ENCODE data around the gene ADCYAP1R1.

ADCYAP1R1 gene

DNA sequence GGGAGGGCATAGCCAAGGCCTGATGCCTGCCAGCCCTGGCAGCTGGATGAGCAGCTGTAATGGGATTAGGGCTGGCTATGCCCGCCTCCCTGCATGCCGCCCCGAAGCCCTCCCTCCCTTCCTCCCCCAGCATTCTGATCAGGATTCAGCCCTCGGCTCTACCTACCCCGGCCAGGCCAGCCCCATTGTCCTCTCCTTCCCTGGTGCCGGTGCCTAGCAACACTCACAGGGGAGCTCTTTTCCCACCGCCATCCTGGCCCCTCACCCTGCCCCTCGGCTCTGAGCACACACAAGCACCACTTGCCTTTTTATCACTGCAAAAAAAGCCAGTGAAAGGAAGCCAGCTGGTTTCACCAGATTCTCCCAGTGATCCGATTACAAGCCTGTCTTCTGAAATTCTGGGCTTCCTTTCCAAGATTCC, 9.0 kb upstream of the ADCYAP1R1 start:
- DNase-seq (ENCODE audit: low read depth in 2 of 2): no peak

DNA sequence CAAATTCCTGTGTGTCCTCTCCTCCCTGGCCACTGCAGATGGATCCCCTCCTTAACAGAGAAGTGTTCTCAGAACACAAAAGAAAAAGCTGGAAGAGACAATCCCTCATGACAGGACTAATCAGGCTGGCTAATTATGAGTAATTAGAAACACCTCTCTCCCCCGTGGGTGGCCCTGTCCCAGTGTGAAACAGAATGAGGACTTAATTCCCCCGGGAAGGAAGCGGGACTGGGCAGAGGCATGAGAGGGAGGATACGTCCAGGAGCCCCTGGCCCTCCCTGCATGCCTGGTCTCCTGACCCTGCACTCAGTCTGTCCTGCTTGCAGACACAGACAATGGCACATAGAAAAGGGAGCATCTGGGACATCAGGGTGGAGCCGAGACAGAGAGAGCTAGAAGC, 7.6 kb upstream of the ADCYAP1R1 start:
- DNase-seq (ENCODE audit: low read depth in 2 of 2): no peak

DNA sequence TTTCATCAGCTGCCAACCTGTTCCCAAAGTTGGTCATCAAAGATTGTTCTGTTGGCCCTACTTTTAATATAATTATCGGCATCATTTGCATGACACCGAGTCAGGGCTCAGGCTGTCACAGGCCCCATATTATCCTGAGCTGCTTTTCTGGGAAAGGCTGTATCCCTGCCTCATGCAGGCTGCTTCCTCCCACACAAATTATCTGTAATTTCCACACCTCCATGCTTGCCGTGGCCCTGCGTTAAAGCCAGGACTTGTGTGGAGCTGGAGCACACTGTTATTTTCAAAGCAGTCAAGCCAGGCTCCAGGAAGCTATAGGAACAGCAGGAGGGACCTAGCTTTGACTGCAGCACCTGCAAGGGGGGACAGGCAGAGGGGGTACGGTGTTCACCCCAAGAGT, 5.4 kb upstream of the ADCYAP1R1 start:
- DNase-seq (ENCODE audit: low read depth in 2 of 2): no peak

DNA sequence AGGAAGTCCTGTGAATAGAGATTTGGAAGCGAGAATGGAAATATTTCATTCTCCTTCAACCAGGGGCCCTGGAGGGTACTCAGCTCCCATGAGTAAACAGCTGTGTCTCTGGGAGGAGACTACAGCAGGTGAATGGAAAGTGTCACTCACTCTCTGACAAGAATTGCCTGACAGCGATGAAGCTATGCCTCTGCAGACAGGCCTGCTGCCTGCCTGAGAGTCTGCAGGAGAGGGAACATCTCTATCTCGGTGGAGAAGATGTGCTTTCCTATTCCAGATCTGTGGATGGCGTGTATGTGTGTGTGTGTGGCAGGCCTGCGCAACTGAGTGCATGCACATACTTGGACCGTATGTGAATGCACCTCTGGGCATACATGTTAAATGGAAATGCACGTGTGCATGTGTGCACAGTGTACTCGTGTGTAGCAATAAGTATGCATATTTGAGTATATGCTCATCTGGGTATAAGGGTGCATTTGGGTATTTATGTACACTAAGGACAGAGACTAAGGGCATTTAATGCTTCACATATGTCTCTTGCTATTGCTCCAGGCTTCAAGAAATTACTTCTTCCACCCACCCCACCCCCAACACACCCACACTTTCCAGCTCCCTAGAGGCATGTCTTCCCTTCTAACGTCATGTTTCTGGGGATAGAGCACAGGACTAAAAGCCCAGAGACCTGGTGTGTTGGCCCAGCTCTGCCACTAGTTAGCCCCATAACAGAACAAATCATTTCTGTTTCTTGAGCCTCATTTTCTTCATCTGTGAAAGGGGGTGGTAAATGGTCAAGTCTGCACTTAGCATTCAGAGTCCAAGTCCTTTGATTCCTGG, 4.6 kb upstream of the ADCYAP1R1 start:
- no peak for DNase-seq (ENCODE audit: low read depth in 2 of 2)

DNA sequence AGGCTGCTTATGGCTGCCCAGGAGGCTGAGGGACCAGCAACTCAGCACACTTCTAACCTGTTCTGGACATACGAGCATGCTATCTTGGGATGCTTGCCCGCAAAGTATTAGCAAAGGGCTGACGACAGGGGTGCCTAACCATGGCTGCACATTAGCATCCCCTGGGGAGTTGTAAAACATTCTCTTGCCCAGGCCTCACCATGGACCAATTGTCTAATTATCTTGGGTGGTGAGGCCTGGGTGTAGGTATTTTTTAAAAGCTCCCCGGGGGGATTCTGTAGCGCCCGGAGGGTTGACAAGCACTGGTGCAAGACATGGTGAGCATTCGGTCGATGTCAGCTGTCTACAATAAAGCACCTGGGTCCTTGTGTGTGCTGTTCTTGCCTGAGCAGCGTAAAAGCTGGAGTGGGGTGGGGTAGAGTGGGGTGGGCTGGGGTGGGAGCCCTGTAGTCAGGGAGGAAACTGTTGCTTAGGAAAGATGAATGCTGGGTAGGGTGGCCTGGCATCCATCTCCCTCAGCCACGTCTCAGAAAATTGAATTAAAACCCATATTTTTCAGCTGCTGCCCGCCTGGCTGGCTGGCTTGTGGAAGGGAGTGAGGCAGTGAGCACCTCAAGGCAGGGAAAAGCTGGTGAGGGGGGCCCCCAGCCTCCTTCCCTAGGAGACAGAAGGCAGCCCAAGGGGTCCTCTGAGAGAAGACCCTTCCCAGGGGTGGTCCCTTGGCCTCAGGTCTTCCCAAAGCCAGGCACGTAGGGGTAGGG, 2.9 kb upstream of the ADCYAP1R1 start:
- DNase-seq (ENCODE audit: low read depth in 2 of 2): no peak

DNA sequence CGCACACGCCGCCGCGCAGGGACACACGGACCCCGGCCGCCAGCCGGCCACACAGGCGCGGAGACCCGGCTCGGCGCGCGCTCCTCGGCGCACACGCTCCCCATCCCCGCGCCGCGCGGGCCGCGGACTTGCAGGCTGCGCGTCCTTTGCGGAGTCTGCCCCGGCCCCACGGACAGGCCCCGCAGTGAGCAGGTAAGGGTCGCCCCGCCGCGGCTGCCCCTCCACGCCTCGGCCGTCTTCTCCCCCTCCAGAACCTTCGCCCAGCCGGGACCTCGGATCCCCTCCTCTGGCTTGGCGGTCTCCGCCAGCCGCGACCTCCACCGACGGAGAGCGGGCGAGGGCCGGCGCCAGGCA, 356 bp downstream of the ADCYAP1R1 start:
- DNase-seq (ENCODE audit: low read depth in 2 of 2): no peak

DNA sequence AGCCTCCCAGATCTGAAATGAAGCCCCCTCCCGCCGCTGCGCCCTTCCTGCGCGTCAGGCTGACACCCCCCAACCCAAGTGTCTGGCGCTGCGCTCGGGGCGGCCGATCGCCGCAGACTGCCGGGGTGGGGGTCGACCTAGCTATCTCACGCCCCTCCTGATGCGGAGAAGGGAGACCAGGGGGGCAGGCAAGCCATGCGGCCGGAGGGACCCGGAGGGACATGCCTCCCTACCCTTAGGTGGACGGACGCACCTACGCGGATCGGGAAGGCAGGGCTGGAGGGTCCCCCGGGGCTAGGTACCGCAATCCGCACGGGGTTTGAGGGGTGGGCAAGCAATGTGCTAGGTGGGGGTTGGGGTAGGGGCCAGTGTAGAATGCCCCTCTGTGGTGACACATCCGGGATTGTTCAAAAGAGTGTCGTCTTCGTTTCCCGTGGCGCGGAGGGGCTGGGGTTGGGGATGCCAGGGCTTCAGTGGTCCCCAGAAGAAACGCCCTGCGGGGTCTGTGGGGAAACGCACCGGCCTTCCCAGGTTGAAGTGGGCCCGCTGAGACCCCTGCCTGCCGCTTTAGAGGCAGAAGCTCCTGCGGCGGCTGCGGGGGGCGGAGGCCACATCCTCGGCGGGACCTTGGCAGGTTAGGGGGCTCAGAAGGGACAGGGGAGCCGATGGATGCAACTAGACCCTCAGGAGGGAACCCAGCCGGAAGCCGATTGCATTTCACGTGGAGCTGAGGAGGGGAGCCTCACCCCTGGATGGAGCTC, 913 bp downstream of the ADCYAP1R1 start:
- no peak for DNase-seq (ENCODE audit: low read depth in 2 of 2)

DNA sequence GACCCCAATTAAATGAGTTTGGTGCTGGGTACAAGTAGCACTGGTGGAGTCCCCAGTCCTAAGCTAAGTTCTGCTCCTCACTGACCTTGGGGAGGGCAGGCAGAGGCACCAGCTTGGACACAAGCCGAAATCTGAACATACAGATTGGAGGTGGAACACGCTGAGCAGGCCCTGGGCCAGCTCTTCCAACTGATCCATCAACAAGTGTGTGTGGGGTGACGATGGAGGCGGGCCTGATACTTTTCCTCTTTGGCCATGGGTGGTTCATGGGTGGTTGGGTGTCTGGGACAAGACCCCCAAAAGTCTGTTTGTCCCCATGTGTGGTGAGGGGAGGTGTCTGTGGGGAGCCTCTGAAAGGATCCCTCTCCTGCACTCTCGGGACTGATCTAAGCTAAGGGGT, 1.9 kb downstream of the ADCYAP1R1 start:
- no peak for DNase-seq (ENCODE audit: low read depth in 2 of 2)

DNA sequence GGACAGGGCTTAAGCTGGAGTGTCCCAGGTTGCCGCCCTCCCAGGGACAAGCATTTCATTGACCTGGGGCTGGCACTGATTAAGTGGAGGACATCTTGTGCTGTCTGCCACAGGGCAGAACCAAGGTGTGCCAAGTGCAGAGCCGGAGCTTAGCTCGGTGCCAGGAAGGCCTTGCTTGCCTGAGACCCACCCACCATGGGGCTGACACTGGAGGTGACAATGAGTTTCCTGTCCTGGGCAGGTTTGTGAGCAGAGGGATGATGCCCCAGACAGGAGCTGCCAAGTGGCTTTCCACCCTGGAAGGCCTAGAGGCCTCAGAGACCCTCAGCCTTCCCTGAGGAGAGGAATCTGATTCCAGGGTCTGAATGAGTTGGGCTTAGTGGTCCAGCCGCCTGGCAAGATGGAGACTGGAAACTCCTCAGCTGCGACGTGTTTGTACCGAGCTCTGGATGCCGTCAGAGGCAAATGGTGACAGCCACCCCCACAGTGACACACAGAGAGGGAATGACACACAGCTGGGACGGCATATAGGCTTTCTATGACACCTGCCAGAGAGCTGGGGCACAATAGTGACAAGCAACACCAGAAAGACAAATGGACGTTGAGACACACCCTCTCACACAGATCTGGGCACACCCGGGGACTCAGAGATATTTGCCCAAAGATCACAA, 2.6 kb downstream of the ADCYAP1R1 start:
- no peak for DNase-seq (ENCODE audit: low read depth in 2 of 2)

DNA sequence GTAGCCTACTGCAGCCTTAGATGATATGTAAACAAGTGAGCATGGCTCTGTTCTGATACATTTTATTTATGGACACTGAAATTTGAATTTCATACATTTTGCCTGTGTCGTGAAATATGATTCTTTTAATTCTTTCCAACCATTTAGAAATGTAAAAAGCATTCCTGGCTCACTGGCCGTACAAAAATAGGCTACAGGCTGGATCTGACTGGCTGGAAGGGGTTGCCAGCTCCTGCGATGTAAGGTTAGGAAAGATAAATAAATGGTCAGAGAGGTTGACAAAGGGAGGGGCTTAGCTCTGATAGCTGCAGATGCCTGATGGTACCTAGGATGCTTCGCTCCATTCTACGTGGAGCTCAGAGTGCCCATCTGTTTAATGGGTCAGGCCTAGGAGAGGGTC, 3.4 kb downstream of the ADCYAP1R1 start:
- DNase-seq (ENCODE audit: low read depth in 2 of 2): no peak

DNA sequence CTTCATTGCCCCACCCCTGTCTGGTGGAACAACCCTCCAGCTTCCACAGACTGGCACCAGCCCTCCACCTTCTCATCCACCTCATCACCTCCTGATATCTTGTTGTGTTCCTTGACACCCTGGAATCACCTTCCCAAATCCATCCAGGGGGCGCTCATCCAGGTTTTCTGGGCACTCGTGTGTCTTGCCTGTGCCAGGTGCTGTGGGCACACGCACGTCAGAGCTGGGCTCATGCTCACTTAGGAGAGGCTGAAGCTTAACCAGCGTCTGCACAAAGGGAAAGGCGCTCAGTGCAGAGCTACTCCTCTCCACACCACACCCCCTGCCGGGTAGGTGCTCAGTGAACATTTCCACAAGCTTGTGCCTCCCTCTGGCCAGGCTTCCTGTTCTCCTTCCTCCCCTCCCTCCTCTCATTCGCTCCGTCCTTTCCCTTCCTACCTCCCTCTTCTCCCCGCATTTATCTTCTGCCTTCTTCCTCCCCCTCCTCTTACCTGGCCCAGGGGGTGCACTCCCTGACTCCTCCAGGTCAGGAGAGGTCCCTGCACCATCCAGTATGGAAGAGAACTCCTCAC, 4.8 kb downstream of the ADCYAP1R1 start:
- DNase-seq (ENCODE audit: low read depth in 2 of 2): no peak

DNA sequence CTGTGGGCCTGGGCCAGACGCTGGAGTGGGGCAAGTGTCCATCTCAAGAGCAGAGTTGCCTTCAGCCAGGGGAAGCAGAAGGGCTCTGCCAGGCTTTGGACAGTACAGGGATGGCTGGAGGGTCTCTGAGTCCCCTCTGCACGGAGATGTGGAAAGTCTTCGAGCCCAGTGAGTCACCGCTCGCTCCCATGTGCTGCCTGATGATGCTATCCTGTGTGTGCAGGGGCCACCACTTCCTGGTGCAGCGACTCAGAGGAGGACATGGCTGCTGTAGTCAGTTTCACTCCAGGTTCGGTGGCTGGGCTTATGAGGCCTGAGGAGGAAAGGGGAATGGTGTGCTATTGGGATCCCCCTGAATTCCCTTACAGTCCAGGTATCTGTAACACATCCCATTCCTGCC, 6.0 kb downstream of the ADCYAP1R1 start:
- no peak for DNase-seq (ENCODE audit: low read depth in 2 of 2)

DNA sequence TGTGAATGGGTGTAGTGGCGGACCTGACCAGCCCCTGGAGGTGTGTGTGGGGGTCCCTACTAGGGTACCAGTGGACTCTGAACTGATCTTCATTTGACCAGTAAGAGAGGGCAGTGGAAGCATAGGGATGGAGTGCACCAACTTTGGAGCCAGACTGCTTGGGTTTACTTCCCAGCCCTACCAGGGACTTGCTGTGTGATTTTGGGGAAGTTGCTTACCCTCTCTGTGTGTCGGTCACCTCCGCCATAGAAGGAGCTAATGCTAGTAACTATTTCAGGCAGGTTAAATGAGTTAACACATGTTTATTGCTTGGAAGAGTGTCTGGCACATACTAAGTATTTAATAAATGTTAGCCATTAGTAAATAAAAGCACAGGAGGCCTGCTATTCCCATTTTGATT, 6.6 kb downstream of the ADCYAP1R1 start:
- no peak for DNase-seq (ENCODE audit: low read depth in 2 of 2)

DNA sequence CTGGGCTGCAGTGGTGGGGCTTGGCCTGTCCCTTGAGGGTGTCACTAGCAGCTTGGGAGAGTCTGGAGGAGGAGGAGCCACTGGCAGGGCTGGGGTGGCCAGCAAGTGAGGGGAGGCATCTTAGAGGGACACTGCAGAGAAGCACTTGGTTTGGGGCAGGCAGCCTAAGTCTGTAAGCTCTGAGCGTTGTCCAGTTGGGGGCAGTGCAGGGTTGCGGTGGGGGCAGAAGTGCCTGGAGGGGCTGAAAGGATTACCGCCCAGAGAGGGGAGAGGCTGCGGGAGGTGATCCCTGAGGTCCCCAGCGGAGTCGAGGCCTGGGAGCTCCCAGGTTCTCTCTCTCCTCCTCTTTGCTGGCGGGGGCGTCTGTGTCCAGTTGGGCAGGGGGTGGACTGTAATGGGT, 7.4 kb downstream of the ADCYAP1R1 start:
- no peak for DNase-seq (ENCODE audit: low read depth in 2 of 2)

DNA sequence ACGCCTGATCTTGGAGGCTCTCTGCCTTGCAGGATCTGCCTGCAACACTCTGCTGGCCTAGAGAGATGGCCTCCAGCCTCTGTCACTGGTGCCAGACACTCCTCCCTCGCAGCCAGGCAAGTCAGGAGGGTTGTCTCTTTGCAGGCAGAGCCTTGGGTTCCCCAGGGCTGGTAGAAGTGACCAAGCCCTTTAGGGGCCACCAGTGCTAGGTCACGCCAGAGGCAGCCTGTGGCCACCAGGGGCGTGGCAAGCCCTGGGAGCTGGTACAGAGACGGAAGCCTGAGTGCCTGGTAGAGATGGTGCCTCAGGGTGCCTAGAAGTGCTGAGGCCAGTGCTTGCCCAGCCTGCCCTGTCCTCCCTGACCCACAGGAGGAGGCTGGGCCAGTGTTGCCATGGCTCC, 9.1 kb downstream of the ADCYAP1R1 start:
- DNase-seq (ENCODE audit: low read depth in 2 of 2): no peak

DNA sequence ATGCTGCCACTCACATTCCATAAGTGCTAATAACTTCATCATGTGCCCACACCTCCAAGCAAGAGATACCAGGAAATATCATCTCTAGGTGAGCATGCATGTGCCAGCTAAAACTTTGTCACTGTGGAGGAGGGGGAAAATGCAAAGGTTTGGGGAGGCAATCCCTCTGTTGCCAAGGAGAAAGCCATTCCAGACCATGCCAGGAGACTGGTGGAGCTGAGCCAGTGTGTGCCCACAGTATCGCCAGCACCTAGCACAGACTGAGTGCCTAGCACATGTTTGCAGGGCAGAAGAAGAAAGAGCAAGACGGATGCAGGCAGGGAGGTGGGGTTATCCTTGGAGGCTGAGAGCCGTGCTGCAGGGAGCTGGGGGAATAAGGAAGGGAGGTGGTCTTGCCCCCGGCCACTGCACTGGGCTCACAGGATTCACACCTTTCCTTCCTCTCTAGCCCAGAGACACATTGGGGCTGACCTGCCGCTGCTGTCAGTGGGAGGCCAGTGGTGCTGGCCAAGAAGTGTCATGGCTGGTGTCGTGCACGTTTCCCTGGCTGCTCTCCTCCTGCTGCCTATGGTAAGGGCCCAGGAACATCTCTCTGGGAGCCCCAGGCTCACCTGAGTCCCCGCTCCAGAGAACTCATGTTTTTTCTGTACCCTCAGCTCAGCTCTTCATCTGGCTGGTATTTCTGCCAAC, 10.8 kb downstream of the ADCYAP1R1 start:
- no peak for DNase-seq (ENCODE audit: low read depth in 2 of 2)

DNA sequence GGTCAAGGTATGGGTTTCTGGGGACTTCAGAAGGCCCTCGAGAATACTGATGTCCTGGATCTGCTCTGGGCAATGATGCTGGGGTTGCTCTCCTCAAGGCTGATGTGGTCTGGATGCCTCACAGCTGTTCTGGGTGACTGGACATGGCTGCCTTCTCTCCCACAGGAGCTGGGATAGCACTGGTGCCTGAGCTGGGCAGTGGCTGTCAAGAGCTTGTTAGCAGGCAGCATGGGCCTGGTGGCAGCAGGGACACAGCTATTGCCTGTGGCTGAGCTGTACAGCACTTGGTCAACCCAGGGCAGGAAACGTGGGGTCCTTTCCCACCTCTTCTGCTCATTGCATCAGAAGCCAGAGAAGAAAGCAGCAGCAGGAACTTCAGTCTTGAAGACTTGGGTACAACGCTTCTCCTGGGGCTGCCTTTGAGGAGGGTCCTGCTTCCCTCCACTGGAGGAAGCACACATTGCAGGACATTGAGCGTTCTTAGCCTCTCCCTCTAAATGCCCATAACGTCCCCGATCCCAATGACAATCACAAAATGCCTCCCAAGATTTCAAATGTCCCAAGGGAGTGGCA, 13.0 kb downstream of the ADCYAP1R1 start:
- no peak for DNase-seq (ENCODE audit: low read depth in 2 of 2)

DNA sequence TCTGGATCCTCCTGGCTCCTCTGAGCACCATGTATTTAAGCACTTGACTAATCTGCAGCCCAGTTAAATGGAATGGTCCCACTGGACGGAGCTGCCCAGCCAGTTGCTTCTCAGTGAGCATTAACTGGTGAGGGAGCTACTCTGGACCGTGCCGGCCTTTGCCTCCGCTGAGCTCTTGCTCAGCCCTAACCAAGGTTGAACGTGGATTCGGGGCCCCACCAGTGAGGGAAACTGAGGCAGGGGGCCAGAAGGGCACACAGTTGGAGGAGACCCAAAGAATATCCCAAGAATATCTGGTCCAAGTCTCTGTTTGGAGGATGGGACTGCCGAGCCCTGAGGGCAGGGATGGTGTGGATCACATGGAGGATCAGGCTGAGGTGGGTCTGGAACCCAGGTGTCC, 13.7 kb downstream of the ADCYAP1R1 start:
- DNase-seq (ENCODE audit: low read depth in 2 of 2): no peak

DNA sequence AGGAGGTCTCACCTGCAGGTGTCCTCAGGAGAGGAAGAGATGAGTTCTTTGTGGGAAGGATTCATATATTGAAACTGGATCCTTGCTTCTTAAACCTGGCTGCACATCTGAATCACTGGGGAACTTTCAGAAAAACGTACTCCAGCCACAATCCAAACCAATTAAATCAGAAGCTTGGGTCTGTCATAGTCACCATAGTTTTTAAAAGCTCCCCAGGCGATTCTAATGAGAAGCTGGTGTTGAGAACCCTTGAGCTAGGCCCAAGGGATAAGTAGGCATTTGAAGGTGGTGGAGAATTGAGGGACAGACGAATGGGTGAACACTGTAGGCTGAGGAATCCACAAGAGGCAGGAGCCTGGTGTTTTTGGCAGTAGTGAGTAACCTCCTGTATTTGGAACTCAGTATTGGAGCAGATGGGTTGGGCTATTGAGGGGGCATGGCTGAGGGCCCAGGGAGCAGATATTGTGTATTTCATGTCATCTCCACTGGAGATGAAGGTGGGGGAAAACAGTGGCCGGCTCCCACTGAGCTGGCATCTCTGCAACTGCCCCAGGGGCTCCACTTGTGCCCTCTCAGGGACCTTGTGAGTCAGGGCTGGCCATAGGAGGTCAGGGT, 14.5 kb downstream of the ADCYAP1R1 start:
- DNase-seq (ENCODE audit: low read depth in 2 of 2): no peak

DNA sequence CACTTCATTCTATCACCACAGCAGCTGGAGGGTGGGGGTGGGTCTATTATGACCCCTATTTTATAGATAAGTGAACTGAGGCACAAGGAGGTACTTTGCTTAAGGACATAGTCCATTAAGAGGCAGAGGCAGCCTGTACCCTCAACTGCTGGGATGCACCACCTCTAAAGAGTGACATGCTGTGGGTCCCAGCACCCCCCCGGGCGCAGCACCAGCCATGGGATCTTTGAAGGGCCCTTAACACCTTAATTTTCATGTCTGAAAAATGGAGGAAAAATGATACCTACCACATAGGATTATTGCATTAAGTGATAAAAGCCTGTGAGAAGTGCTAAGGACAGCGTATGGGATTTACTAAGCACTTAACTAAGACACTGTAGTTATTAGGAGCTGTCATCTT, 15.4 kb downstream of the ADCYAP1R1 start:
- no peak for DNase-seq (ENCODE audit: low read depth in 2 of 2)
